Subcutaneous preadipocyte (primary cell): ENCODE results near the gene OPN1SW. TPM values are rescaled to one million over a fixed set of nuclear protein-coding genes. Genes with fewer than 3 reads are reported as not detected.

ENCODE experiments used
- small RNA-seq: library from RNA; depleted of rRNA; stranded (forward); fragments of <200 nt; gene quantifications from one replicate; pipeline ENCODE3, GENCODE V24; 2012
- total RNA-seq: library from RNA; depleted of rRNA; stranded (reverse); fragments of >200 nt; gene quantifications from 2 replicates; pipeline ENCODE4 v1.2.3, GENCODE V29; 2012

The OPN1SW gene
- not detected in 2 replicates for total RNA-seq

DNA sequence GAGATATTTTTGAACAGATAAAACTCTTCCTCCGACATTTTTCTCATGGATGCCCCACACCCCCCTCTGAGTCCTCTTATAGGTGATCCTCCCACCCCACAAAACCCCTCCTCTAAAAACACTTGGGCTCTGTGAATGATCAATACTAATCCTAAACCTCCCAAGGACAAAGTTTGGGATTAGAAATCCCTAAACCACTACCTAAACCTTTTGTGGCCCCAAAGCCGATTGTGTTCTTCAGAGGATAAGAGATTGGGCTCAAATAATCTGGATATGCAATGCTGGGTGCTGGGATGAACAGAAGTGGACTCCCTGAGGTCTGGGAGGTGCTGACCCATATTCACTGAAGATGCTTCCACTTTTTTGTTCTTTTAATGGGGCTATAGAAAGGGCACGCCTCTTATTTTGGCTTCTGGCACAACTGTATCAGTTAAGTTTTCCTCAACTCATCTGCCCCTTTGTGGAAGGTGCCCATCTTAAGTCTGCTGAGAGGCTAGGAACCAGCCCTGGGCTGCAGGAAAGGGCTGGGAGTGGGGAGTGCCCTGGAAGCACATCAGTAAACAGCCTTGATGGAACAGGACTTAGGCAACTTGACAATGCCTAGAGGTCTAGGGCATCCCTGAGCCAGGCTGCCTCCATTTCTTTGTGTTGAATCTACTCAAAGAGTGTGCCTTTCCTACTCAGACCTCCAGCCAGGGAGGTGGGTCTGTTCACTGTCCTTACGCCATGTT lies at the start of gene OPN1SW:
TSS of gene OPN1SW (minus strand) at position 51 of the 731 bp plus-strand sequence. CDS start at position 38, 13 bp downstream.

DNA sequence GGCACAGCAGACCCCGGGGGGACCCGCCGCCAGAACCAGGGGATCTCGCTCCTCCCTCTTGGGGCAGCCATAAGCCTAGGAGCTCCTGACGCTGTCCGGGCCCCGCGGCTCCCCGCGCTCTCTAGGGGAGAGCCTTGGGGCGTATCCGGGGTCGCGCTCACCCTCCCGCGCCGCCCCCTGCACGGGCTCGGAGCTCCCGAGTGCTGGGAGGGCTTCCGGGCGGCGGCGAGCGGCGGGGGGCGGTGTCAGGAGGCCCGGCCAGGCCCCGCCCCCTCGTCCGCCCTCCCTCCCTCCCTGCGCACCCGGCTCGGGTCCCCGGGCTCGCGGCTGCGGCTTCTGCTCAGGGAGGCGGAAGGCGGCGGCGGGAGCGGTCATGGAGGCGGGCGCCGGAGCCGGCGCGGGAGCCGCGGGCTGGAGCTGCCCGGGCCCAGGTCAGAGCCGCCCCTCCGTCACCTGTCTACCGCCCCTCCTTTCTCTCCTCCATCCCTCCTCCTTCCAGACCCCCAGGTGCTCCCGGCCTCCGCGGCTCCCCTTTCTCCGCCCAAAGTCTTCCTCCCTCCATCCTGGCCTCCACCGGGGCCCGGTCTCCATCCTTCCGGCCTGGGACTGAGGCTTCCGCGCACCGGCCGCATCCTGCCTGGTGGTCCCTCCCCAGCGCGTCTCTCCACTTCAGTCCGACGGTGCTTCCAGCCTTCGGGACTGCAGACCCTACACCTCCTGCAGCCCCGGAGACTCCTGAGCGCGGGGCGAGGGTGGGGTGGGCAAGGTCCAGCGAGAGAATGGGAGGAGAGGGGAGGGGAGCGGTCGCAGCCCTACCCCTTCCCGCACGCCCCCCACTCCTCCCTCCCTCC lies 15.8 kb upstream of the OPN1SW start, which contains the start of gene CCDC136:
TSS of gene CCDC136 (plus strand) at position 848 of the 851 bp plus-strand sequence. CDS start 444 bp downstream, outside the sequence.

GRCh38 chr7:128739048-128739962 lies 36.3 kb downstream of the OPN1SW start, which contains the start of gene CALU:
Gene CALU, plus strand, starts transcription at chr7:128739359. Its CDS starts 9,225 bp downstream, at chr7:128748584.

Small RNA genes within 50 kb of the gene (small RNA-seq; reads per million reads assigned to genes)
- gene RN7SL81P = not detected

Other genes starting within 250 kb of the OPN1SW start
- 0.59 and 0.73 TPM in 2 replicates for gene GARIN1A, start 103.5 kb downstream of the OPN1SW start, total RNA-seq
- 459 and 475 TPM in 2 replicates for gene CALU, start 36.4 kb downstream of the OPN1SW start, total RNA-seq
- gene CCDC136, start 16.2 kb upstream of the OPN1SW start, total RNA-seq = 6.6 and 10.6 TPM in 2 replicates
- gene FLNC, start 54.6 kb upstream of the OPN1SW start, total RNA-seq = 99.9 and 102 TPM in 2 replicates
- gene ATP6V1F, start 87.1 kb upstream of the OPN1SW start, total RNA-seq = 66.7 and 103 TPM in 2 replicates
- under 0.01 and 0.20 TPM in 2 replicates for gene KCP, start 134.9 kb upstream of the OPN1SW start, total RNA-seq
- not detected in 2 replicates for gene IRF5, start 162.1 kb upstream of the OPN1SW start, total RNA-seq